Body of pancreas (tissue), 4 donors: ENCODE measurements around the gene KRTAP10-11.
"Not testable (repeated sequence)": the region's sequence is repeated elsewhere in the genome, so short reads cannot be mapped to it uniquely, and the experiment has no call there.

Experiments used
- POLR2A ChIP-seq, 3 donors: fragments of 450-650 bp; IDR thresholded peaks; one replicate each; pipeline ENCODE4 v1.6.1; 2016; ENCODE audit warnings: antibody characterized with exemption in 3 of 3, mild to moderate bottlenecking in 2 of 3
- TF ChIP-seq, protein P1 (sequence below), 7 experiments: fragments of 450-650 bp in 4 of 7; fragments of 200-600 bp in 3 of 7; sonication (generic) in 3 of 7; IDR thresholded peaks; one replicate each; pipeline ENCODE4 v1.5.1; 2016 to 2019; ENCODE audit warnings: antibody characterized with exemption in 7 of 7

DNA sequence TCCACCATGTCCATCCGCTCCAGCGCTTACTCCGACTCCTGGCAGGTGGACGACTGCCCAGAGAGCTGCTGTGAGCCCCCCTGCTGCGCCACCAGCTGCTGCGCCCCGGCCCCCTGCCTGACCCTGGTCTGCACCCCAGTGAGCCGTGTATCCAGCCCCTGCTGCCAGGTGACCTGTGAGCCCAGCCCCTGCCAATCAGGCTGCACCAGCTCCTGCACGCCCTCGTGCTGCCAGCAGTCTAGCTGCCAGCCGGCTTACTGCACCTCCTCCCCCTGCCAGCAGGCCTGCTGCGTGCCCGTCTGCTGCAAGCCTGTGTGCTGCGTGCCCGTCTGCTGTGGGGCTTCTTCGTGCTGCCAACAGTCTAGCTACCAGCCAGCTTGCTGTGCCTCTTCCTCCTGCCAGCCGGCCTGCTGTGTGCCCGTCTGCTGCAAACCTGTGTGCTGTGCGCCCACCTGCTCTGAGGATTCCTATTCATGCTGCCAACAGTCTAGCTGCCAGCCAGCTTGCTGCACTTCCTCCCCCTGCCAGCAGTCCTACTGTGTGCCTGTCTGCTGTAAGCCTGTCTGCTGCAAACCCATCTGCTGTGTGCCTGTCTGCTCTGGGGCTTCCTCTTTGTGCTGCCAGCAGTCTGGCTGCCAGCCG lies 18.9 kb upstream of the KRTAP10-11 start:
- TF ChIP-seq, protein P1, sequence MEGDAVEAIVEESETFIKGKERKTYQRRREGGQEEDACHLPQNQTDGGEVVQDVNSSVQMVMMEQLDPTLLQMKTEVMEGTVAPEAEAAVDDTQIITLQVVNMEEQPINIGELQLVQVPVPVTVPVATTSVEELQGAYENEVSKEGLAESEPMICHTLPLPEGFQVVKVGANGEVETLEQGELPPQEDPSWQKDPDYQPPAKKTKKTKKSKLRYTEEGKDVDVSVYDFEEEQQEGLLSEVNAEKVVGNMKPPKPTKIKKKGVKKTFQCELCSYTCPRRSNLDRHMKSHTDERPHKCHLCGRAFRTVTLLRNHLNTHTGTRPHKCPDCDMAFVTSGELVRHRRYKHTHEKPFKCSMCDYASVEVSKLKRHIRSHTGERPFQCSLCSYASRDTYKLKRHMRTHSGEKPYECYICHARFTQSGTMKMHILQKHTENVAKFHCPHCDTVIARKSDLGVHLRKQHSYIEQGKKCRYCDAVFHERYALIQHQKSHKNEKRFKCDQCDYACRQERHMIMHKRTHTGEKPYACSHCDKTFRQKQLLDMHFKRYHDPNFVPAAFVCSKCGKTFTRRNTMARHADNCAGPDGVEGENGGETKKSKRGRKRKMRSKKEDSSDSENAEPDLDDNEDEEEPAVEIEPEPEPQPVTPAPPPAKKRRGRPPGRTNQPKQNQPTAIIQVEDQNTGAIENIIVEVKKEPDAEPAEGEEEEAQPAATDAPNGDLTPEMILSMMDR (IDR thresholded peaks at IDR 0.05) = not testable (repeated sequence)
- TF ChIP-seq POLR2A (IDR thresholded peaks at IDR 0.05) = not testable (repeated sequence)
